BLaER1 treated with 17β-estradiol and CSF1 and Interleukin-3, amounts not matched to agents 10 nM and 100 nM (cell line): ENCODE data around the gene LENG1.

Experiments used
- H3K27ac ChIP-seq, 11 experiments: shearing (Covaris generic); formaldehyde crosslinking; 2 replicates each; pipeline ENCODE4 v1.8.1; 2022
- H3K27me3 ChIP-seq, 11 experiments: shearing (Covaris generic); formaldehyde crosslinking; 2 replicates each; pipeline ENCODE4 v1.8.1; 2022
- H3K36me3 ChIP-seq, 11 experiments: shearing (Covaris generic); formaldehyde crosslinking; 2 replicates each; pipeline ENCODE4 v1.8.1; 2022
- H3K4me1 ChIP-seq, 10 experiments: shearing (Covaris generic); formaldehyde crosslinking; 2 replicates each; pipeline ENCODE4 v1.8.1; 2022
- H3K4me2 ChIP-seq, 11 experiments: shearing (Covaris generic); formaldehyde crosslinking; 2 replicates each; pipeline ENCODE4 v1.8.1; 2022
- H3K4me3 ChIP-seq, 10 experiments: shearing (Covaris generic); formaldehyde crosslinking; 2 replicates each; pipeline ENCODE4 v1.8.1; 2022
- H3K9ac ChIP-seq, 11 experiments: shearing (Covaris generic); formaldehyde crosslinking; 2 replicates each; pipeline ENCODE4 v1.8.1; 2022
- H3K9me3 ChIP-seq, 11 experiments: shearing (Covaris generic); formaldehyde crosslinking; replicated peaks in 1 of 11; 2 replicates each; pipeline ENCODE4 v1.8.1; 2022
- H4K20me1 ChIP-seq, 11 experiments: shearing (Covaris generic); formaldehyde crosslinking; 2 replicates each; pipeline ENCODE4 v1.8.1; 2022
- Cebpa-rat ChIP-seq, 11 experiments: shearing (Covaris generic); IDR thresholded peaks; 2 replicates each; pipeline ENCODE4 v1.8.1; 2022

The LENG1 gene

DNA sequence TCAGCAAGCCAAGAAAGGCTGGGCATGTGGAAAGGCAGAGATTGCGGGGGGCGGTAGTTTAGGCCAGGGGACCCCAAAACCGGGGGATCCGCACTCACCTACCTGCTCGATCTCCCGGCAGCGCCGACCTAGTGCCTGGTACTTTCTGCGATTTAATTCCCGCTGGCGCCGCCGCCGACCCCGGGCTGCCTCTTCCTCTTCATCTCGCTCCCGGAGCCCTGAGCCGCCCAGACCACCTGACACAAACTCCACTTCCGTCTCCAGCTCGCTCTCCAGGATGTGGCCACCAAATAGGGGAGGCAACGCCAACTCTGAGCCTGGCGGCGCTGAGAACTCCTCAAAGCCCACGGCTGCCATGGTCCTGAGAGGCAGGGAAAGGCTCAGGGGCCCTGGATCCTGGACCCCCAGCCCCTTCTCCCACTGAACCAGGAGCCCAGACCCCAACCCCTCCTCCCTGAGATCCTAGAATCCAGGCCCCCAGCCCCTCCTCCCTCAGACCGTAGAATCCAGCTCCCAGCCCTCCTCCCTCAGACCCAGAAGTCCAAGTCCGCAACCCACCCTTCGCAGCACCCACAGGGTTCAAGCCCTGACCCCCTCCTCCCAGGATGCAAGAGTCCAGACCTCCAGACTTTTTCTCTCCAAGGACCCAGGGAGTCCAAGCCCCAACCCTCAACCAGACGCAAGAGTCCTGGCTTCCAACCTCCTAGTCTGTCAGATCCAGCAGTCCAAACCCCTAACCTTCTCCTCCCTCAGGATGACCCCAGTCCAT, 45.0 kb downstream of the LENG1 start:
- no peak for TF ChIP-seq Cebpa-rat (IDR thresholded peaks at IDR 0.05)
- Histone ChIP-seq H3K4me2 (peak overlapping the region; percentile 89 to 98 (median 95)), H4K20me1 (peaks cover 0 to 72% (median 38%) of the 10 kb centered on the region in 11 experiments; a peak in 15 of 22 replicates), H3K9ac (peak overlapping the region; percentile 84 to 95 (median 90)), H3K4me1 (peaks cover 20 to 30% (median 24%) of the 10 kb centered on the region in 10 experiments), H3K27me3 (no peaks in the 10 kb centered on the region), H3K9me3 (no peaks in the 10 kb centered on the region), H3K27ac (peak overlapping the region; percentile 59 to 93 (median 91)), H3K36me3 (peaks cover 41 to 68% (median 61%) of the 10 kb centered on the region in 11 experiments), H3K4me3 (peak overlapping the region; percentile 74 to 93 (median 87))

DNA sequence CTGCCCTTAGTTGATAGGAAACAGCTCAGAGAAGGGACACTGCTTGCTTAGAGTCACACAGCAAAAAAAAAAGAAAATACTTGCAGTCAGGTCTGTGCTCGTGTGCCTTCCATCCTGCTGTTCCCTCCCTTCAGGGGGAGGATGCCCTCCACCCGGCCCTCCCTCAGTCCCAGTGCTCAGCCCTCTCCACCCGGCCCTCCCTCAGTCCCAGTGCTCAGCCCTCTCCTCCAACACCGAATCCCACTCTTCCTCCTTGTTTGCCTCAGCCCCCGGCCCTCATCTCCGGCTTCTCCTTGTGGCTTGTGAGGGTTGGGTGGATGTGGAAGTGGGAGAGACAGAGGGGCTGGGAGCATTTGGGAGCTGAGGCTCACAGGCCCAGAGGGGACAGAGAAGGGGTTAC, 49.9 kb downstream of the LENG1 start:
- Histone ChIP-seq H3K4me2 (no peak overlapping the region), H3K4me3 (no peak overlapping the region), H3K9me3 (no peaks in the 10 kb centered on the region), H3K27me3 (no peaks in the 10 kb centered on the region), H3K27ac (no peak overlapping the region), H3K4me1 (peaks cover 8 to 26% (median 12%) of the 10 kb centered on the region in 10 experiments), H3K9ac (0 out of 22 replicates have a peak overlapping the region, but pooled peaks of 3 of the 11 experiments have one; percentile 19 to 41 (median 34)), H3K36me3 (peaks cover 71 to 93% (median 88%) of the 10 kb centered on the region in 11 experiments), H4K20me1 (peaks cover 0 to 79% (median 48%) of the 10 kb centered on the region in 11 experiments; a peak in 17 of 22 replicates)
- TF ChIP-seq Cebpa-rat (IDR thresholded peaks at IDR 0.05), result no peak

DNA sequence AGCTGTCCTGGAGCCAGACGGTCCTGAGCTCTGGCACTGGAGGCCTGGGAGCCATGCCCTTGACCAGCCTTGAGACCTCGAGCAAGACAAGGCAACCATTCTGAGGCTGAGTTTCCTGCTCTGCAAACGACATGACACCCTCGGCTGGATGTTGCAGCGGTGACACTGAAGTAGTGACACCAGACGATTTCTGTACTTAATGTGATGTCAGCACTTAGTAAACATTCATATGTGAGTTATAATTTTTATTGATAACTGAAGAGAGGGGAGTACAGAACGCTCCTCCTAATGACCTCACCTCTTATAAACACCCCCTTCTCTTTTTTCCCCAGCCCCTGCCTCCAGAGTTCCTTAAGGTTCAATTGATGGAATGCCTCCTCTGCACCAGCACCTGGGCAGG, 51.0 kb downstream of the LENG1 start:
- Histone ChIP-seq H4K20me1 (peaks cover 0 to 73% (median 42%) of the 10 kb centered on the region in 11 experiments; a peak in 17 of 22 replicates), H3K9ac (no peak overlapping the region; a peak in 1 of 22 replicates), H3K36me3 (peaks cover 71 to 94% (median 83%) of the 10 kb centered on the region in 11 experiments), H3K27ac (no peak overlapping the region), H3K27me3 (no peaks in the 10 kb centered on the region), H3K4me3 (no peak overlapping the region), H3K4me1 (peaks cover 6 to 30% (median 12%) of the 10 kb centered on the region in 10 experiments; a peak in 19 of 20 replicates), H3K4me2 (no peak overlapping the region), H3K9me3 (no peaks in the 10 kb centered on the region)
- no peak for TF ChIP-seq Cebpa-rat (IDR thresholded peaks at IDR 0.05)

DNA sequence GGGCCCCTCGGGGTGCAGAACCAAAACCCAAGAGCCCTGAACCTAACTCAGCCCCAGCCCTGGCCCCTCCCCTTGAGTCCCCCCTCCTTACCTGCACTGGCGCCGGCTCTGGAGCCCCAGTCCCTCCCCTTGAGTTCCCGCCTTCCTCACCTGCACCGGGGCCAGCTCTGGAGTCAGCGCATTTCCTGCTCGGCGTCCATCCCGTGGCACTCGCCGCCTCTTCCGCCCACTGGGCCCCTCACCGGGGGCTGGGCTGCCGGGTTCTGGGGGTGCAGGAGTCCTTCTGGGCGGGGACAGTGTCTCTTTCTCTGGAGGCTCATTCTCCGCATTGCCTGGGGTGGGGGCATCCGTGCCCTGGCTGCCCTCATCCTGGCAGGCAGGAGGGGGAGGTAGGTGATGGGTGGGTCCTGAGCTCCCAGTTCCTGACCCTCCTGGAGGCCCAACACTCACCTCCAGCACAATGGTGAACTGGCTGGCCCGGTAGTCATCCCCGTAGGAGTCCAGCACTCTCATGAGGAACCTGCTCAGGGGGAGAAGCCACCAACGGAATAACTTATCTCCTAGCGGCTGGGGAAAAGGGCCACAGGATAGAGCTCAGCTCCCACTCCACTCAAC, 51.5 kb downstream of the LENG1 start:
- no peaks in the 10 kb centered on the region for H3K9me3 ChIP-seq
- no peak for TF ChIP-seq Cebpa-rat (IDR thresholded peaks at IDR 0.05)
- no peaks in the 10 kb centered on the region for H3K27me3 ChIP-seq
- H4K20me1 ChIP-seq, result peaks cover 0 to 73% (median 42%) of the 10 kb centered on the region in 11 experiments; a peak in 17 of 22 replicates
- H3K36me3 ChIP-seq, result peaks cover 71 to 89% (median 78%) of the 10 kb centered on the region in 11 experiments
- no peak overlapping the region for H3K4me3 ChIP-seq
- H3K27ac ChIP-seq, result no peak overlapping the region
- no peak overlapping the region for H3K4me2 ChIP-seq
- H3K4me1 ChIP-seq, result peaks cover 9 to 28% (median 15%) of the 10 kb centered on the region in 10 experiments; a peak in 19 of 20 replicates
- no peak overlapping the region; a peak in 1 of 22 replicates for H3K9ac ChIP-seq

DNA sequence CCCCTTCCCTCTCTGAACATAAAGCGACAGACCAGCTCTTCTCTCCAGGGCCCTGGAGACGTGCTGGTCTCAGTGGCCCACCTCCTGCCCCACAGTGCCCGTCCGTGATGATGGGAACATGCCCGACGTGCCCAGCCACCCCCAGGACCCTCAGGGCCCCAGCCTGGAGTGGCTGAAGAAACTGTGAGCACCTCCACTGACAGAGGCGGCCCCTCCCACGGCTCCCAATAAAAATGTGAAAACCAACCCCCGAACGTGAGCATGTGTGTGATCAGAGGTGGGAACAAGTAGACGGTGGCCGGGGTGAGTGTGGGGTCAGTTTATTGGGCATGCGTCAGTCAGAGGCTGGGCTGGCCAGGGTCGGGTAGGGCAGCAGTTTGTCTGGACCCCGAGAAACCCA, 52.8 kb downstream of the LENG1 start:
- H3K4me2 ChIP-seq, result no peak overlapping the region
- no peaks in the 10 kb centered on the region for H3K27me3 ChIP-seq
- TF ChIP-seq Cebpa-rat (IDR thresholded peaks at IDR 0.05), result no peak
- peaks cover 16 to 35% (median 21%) of the 10 kb centered on the region in 10 experiments for H3K4me1 ChIP-seq
- H3K36me3 ChIP-seq, result peaks cover 61 to 76% (median 66%) of the 10 kb centered on the region in 11 experiments
- H3K27ac ChIP-seq, result no peak overlapping the region
- H4K20me1 ChIP-seq, result peaks cover 0 to 66% (median 37%) of the 10 kb centered on the region in 11 experiments; a peak in 17 of 22 replicates
- H3K4me3 ChIP-seq, result no peak overlapping the region
- H3K9ac ChIP-seq, result no peak overlapping the region
- H3K9me3 ChIP-seq, result no peaks in the 10 kb centered on the region

DNA sequence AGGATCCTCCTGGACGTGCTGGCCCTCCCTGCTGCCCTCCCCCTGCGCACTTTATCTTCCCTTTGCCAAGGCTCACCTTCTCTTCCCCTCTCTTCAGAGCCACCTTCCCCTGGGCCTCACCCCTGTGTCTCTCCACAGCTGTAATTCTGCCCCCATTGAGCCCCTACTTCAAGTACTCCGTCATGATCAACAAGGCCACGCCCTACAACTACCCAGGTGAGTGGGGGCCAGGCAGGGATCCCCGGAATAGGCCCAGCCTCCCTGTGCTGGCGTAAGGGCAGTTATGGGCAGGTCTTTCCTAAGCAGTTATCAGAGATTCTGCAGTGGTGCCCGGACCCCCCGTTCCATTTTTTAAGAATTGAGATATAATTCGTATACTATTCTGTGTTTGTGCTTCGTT, 53.7 kb downstream of the LENG1 start:
- peaks cover 55 to 67% (median 58%) of the 10 kb centered on the region in 11 experiments for H3K36me3 ChIP-seq

More for the DNA sequence above, 53.7 kb downstream of the LENG1 start:
- Histone ChIP-seq H3K4me3 (no peak overlapping the region), H3K9me3 (no peaks in the 10 kb centered on the region), H3K9ac (no peak overlapping the region), H3K27me3 (no peaks in the 10 kb centered on the region), H4K20me1 (peaks cover 0 to 57% (median 33%) of the 10 kb centered on the region in 11 experiments; a peak in 17 of 22 replicates), H3K4me2 (no peak overlapping the region), H3K27ac (no peak overlapping the region), H3K4me1 (peaks cover 25 to 44% (median 31%) of the 10 kb centered on the region in 10 experiments)
- TF ChIP-seq Cebpa-rat (IDR thresholded peaks at IDR 0.05), result no peak
